ENCODE measurements around the gene FTL. TPM values are rescaled to one million over a fixed set of nuclear protein-coding genes. Genes with fewer than 3 reads are reported as not detected.
A peak's percentile ranks its signal among the peaks of the same experiment; 100 is the strongest.

The FTL gene
- total RNA-seq, 1 donor, result 5,494 TPM

DNA sequence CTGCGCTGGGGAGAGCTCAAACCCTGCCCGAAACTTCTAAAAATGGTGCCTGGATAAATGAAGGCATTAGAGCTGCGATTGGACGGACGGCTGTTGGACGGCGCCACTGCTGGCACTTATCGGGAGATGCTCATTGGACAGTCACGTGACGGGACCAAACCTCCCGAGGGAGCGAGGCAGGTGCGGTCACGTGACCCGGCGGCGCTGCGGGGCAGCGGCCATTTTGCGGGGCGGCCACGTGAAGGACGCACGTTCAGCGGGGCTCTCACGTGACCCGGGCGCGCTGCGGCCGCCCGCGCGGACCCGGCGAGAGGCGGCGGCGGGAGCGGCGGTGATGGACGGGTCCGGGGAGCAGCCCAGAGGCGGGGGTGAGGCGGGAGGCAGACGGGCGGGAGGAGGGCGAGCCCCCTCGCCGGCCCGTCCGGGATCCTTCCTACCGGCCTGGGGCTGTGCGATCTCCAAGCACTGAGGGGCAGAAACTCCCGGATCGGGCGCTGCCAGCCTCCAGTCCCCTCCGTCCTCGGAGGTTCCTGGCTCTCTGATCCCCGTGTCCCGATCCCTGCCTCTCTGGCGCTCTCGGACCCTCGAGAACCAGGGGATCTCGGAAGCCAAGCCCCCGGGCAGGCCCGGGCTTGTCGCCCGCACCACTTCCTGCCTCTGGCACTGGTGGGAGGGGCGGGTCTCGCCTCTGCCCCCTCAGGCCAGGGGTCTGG is 10.4 kb upstream of the FTL start, which contains the start of gene BAX:
Gene BAX (plus strand): TSS at position 281 of the 713 bp plus-strand sequence. CDS start 54 bp downstream, at position 335.
- peak within 1 kb of the TSS; percentile 92 for H3K4me3 ChIP-seq (ENCODE audit: low read depth, low read length)
- TF ChIP-seq, protein P1, sequence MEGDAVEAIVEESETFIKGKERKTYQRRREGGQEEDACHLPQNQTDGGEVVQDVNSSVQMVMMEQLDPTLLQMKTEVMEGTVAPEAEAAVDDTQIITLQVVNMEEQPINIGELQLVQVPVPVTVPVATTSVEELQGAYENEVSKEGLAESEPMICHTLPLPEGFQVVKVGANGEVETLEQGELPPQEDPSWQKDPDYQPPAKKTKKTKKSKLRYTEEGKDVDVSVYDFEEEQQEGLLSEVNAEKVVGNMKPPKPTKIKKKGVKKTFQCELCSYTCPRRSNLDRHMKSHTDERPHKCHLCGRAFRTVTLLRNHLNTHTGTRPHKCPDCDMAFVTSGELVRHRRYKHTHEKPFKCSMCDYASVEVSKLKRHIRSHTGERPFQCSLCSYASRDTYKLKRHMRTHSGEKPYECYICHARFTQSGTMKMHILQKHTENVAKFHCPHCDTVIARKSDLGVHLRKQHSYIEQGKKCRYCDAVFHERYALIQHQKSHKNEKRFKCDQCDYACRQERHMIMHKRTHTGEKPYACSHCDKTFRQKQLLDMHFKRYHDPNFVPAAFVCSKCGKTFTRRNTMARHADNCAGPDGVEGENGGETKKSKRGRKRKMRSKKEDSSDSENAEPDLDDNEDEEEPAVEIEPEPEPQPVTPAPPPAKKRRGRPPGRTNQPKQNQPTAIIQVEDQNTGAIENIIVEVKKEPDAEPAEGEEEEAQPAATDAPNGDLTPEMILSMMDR (IDR thresholded peaks at IDR 0.05; ENCODE audit: insufficient read depth, low read length), result no peak
- peak; percentile 96 for DNase-seq (ENCODE audit: low read depth)

DNA sequence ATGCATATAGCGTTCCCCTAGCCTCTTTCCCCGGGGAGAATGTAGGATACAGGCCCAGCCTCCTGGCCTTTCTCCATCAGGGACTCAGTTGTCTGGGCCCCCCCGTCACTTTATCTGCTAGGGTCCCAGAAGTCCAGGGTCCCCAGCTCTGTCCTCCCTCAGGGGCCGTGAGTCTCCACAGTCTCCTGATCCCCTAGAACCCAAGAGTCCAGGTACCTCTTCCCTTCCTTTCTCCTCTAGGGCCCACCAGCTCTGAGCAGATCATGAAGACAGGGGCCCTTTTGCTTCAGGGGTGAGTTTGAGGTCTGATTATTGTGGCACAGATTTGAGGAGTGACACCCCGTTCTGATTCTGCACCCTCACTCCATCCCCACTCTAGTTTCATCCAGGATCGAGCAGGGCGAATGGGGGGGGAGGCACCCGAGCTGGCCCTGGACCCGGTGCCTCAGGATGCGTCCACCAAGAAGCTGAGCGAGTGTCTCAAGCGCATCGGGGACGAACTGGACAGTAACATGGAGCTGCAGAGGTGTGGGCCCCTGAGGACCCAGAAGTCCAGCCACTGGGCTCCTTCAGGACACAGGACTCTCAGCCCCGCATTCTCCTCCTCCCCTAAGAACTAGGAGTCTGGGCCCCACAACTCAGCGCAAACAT is 9.7 kb upstream of the FTL start:
- TF ChIP-seq, protein P1 (IDR thresholded peaks at IDR 0.05; ENCODE audit: insufficient read depth, low read length), result no peak
- no peak for DNase-seq (ENCODE audit: low read depth)
- H3K4me3 ChIP-seq (ENCODE audit: low read depth, low read length), result peak overlapping the region; percentile 92

DNA sequence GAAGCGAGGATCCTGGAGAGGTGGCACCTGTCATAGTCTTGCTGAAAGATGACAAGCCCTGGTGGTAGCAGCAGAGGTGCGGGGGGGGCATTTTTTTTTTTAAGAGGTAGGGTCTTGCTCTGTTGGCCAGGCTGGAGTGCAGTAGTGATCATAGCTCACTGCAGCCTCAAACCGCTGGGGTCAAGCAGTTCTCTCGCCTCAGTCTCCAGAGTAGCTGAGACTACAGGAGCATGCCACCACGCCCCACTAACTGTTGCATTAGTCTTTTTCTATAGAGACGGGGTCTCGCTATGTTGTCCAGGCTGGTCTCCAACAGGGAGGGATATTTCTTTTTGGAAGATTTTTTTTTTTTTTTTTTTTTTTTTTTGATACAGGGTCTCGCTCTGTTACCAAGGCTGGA is 7.1 kb upstream of the FTL start:
- DNase-seq (ENCODE audit: low read depth), result no peak
- H3K4me3 ChIP-seq (ENCODE audit: low read depth, low read length), result no peak overlapping the region
- TF ChIP-seq, protein P1 (IDR thresholded peaks at IDR 0.05; ENCODE audit: insufficient read depth, low read length), result no peak

DNA sequence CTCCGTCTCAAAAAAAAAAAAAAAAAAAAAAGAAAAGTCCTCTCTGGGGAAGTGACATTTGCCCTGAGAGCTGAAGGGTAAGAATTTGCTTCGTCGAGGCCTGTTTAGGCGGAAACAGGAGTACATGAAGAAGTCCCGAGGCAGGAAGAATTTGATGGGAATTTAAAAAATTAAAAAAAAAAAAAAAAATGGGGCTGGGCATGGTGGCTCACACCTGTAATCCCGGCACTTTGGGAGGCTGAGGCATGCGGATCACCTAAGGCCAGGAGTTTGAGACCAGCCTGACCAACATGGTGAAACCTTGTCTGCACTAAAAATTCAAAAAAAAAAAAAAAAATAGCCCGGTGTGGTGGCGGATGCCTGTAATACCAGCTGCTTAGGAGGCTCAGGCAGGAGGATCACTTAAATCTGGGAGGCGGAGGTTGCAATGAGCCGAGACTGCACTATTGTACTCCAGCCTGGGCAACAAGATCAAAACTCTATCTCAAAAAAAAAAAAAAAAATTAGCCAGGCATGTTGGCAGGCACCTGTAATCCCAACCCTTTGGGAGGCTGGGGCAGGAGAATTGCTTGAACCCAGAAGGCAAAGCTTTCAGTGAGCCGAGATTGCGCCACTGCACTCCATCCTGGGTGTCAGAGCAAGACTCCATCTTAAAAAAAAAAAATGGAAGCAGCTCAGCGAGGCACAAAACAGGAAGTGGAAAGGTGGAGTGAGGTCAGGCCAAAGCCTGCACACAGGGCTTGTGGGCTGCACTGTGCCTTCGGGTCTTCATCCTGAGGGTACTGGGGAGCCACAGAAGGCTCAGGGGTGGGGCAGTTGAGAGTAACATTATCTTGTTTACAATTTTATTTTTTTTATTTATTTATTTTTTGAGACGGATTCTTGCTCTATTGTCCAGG is 5.5 kb upstream of the FTL start:
- no peak for DNase-seq (ENCODE audit: low read depth)
- TF ChIP-seq, protein P1 (IDR thresholded peaks at IDR 0.05; ENCODE audit: insufficient read depth, low read length), result no peak
- H3K4me3 ChIP-seq (ENCODE audit: low read depth, low read length), result no peak overlapping the region

DNA sequence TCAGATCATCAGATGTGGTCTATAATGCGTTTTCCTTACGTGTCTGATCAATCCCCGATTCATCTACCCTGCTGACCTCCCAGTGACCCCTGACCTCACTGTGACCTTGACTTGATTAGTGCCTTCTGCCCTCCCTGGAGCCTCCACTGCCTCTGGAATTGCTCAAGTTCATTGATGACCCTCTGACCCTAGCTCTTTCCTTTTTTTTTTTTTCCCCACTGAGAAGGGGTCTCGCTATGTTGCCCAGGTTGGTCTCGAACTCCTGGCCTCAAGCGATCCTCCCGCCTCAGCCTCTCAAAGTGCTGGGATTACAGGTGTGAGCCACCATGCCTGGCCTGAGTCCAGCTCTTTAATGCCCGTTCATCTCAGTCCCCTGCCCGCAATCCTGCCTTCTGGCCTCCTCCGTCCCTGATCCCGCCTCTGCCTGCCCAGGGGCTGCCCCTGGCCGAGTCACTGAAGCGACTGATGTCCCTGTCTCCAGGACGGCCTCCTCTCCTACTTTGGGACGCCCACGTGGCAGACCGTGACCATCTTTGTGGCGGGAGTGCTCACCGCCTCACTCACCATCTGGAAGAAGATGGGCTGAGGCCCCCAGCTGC is 4.0 kb upstream of the FTL start:
- TF ChIP-seq, protein P1 (IDR thresholded peaks at IDR 0.05; ENCODE audit: insufficient read depth, low read length), result no peak
- DNase-seq (ENCODE audit: low read depth), result no peak

DNA sequence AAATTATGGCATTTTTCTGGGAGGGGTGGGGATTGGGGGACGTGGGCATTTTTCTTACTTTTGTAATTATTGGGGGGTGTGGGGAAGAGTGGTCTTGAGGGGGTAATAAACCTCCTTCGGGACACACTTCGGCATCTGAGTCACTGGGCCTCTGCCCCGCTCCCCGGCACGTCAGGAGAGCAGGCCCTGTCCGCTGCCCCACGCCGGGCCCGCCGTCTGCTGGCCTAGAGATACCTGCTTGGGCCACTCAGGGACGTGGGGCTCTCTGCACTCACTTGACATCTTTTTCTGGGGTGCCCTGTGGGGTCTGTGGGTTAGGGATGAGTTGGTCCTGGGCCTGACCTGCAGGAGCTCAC is 3.5 kb upstream of the FTL start:
- TF ChIP-seq, protein P1 (IDR thresholded peaks at IDR 0.05; ENCODE audit: insufficient read depth, low read length), result no peak
- DNase-seq (ENCODE audit: low read depth), result no peak
- H3K4me3 ChIP-seq (ENCODE audit: low read depth, low read length), result no peak overlapping the region

More for the DNA sequence above, 4.0 kb upstream of the FTL start:
- no peak overlapping the region for H3K4me3 ChIP-seq (ENCODE audit: low read depth, low read length)

All from fibroblast of the aortic adventitia (primary cell).